Spleen (tissue), 11 donors: ENCODE measurements around the gene UBE2G1. TPM values are rescaled to one million over a fixed set of nuclear protein-coding genes. Genes with fewer than 3 reads are reported as not detected.

ENCODE experiments used
- DNase-seq: peaks from one replicate; pipeline ENCODE4 v3.0.0-alpha.2; 2020
- H3K27ac ChIP-seq, 8 donors: fragments of 200-600 bp; sonication (generic) in 7 of 8; 1 replicate in 4 of 8; 2 replicates in 4 of 8; pipeline versions ENCODE4 v1.5.0 to v1.8.0; 2016 to 2021; ENCODE audit warnings: inconsistent platforms in 4 of 8, mild to moderate bottlenecking in 4 of 8, moderate library complexity in 1 of 8
- H3K27me3 ChIP-seq, 7 donors: fragments of 200-600 bp; sonication (generic) in 6 of 7; replicated peaks in 1 of 7; 1 replicate in 4 of 7; 2 replicates in 3 of 7; pipeline versions ENCODE4 v1.5.0 to v1.8.0; 2016 to 2021; ENCODE audit warnings: inconsistent platforms in 3 of 7, mild to moderate bottlenecking in 1 of 7
- H3K36me3 ChIP-seq, 6 donors: fragments of 200-600 bp; sonication (generic) in 5 of 6; 1 replicate in 4 of 6; 2 replicates in 2 of 6; pipeline versions ENCODE4 v1.5.0 to v1.8.0; 2016 to 2021; ENCODE audit warnings: inconsistent platforms in 2 of 6
- H3K4me1 ChIP-seq, 6 donors: fragments of 200-600 bp; sonication (generic) in 5 of 6; 1 replicate in 3 of 6; 2 replicates in 3 of 6; pipeline versions ENCODE4 v1.5.0 to v1.8.0; 2016 to 2021; ENCODE audit warnings: inconsistent platforms in 3 of 6
- H3K4me3 ChIP-seq, 8 donors: fragments of 200-600 bp; sonication (generic) in 7 of 8; 1 replicate in 4 of 8; 2 replicates in 4 of 8; pipeline versions ENCODE4 v1.5.0 to v1.8.0; 2016 to 2021; ENCODE audit warnings: inconsistent platforms in 4 of 8, mild to moderate bottlenecking in 4 of 8, moderate library complexity in 2 of 8
- H3K9me3 ChIP-seq, 8 donors: fragments of 200-600 bp; sonication (generic) in 7 of 8; 1 replicate in 4 of 8; 2 replicates in 4 of 8; pipeline versions ENCODE4 v1.5.0 to v1.8.0; 2016 to 2021; ENCODE audit warnings: inconsistent platforms in 4 of 8
- CTCF ChIP-seq, 11 experiments: fragments of 200-600 bp in 7 of 11; fragments of 450-650 bp in 4 of 11; sonication (generic) in 4 of 11; IDR thresholded peaks in 8 of 11; conservative IDR thresholded peaks in 3 of 11; 1 replicate in 7 of 11; 2 replicates in 4 of 11; pipeline versions ENCODE4 v1.4.0 to v1.8.0; 2016 to 2021; ENCODE audit warnings: antibody characterized with exemption in 11 of 11, inconsistent platforms in 4 of 11, mild to moderate bottlenecking in 1 of 11
- POLR2A ChIP-seq, 3 donors: fragments of 450-650 bp; IDR thresholded peaks; one replicate each; pipeline ENCODE4 v1.5.1; 2017; ENCODE audit warnings: antibody characterized with exemption in 3 of 3, mild to moderate bottlenecking in 1 of 3
- POLR2AphosphoS5 ChIP-seq, 3 donors: sonication (generic); formaldehyde crosslinking; IDR thresholded peaks; one replicate each; pipeline ENCODE4 v1.5.1; 2017; ENCODE audit warnings: antibody characterized with exemption in 3 of 3
- WGBS, 5 donors: extraction: QIAGEN DNeasy Blood & Tissue Kit in 3 of 5; methylation state at CpG; one replicate each; pipeline versions ENCODE4 v1.1.5 to v1.1.7; 2013 to 2018; 5-methylcytosine and 5-hydroxymethylcytosine counted together
- intact Hi-C: fragments of 100-400 bp; cut with DNase I; formaldehyde crosslinking; loops from one replicate; pipeline ENCODE4 v1.15.0; 2023; ENCODE audit warnings: low total_unique reads
- polyA plus RNA-seq, 3 donors: library from polyadenylated mRNA; stranded (reverse); fragments of 200-250 nt; gene quantifications; one replicate each; pipeline ENCODE4 v1.2.1, GENCODE V29; 2013
- total RNA-seq, 7 donors: library from RNA; depleted of rRNA in 3 of 7; stranded (reverse); fragments of >200 nt in 3 of 7; fragmentation: NEBNext Ultra II Directional in 4 of 7; extraction: Animal tissue kit (Norgen Biotek cat#: 25700) in 4 of 7; gene quantifications; one replicate each; pipeline versions ENCODE4 v1.1.0 to v1.2.1, GENCODE V29; 2016 to 2021
- donor health status: healthy with polysubstance abuse.
- donor health status: DM: no; HTN: no; CAD: no; lungs with moderate emphysema.
- donor health status: DM: no; HTN: no; CAD: no.
- donor health status: Bipolar disorder and iron deficiency.
- donor health status: healthy.
- donor health status: DM: no; HTN: no; CAD: no.
- donor health status: DM: yes; HTN: yes; CAD: no.

The UBE2G1 gene
- total and polyA plus RNA-seq, 10 donors = 10.7 to 59.7 (median 54.1) TPM

DNA sequence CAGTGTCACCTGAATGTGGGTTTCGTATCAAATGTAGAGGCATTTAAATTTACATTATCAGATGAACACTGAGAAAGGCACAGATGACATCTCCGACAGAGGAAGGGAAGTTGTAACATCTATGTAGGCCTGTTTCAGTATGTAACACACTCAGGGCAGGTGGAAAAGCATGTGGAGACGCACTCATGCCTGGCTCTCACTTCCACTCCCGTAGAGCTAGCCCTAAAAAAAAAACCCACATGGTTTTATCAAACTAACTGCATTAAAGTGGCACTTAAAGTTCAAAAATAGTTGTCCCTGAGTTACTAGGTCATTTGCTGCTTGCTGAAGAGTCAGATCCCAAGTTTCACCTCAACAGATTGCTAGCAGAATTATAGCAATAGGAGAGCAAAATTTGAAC is 96.6 kb downstream of the UBE2G1 start:
- Histone ChIP-seq H3K9me3 (no peaks in the 10 kb centered on the region), H3K27me3 (no peaks in the 10 kb centered on the region), H3K4me3 (no peak overlapping the region), H3K4me1 (peaks cover 0 to 15% (median 2%) of the 10 kb centered on the region in 6 donors), H3K27ac (no peak overlapping the region), H3K36me3 (peaks cover 0 to 65% (median 8%) of the 10 kb centered on the region in 6 donors)
- no peak for TF ChIP-seq CTCF (IDR thresholded peaks at IDR 0.05 in 8 of 11, conservative IDR thresholded peaks at IDR 0.05 in 3 of 11)
- TF ChIP-seq POLR2AphosphoS5 (IDR thresholded peaks at IDR 0.05) = no peak
- no peak for TF ChIP-seq POLR2A (IDR thresholded peaks at IDR 0.05)
- no peak for DNase-seq
- intact Hi-C loops = no loop called here
- 83 to 93% (median 91%) methylated on average over 4 of the region's 4 CpGs for WGBS, 5 donors

GRCh38 chr17:4267402-4267801 is 99.1 kb downstream of the UBE2G1 start:
- Histone ChIP-seq H3K4me3 (no peak overlapping the region), H3K4me1 (peaks cover 12 to 23% (median 17%) of the 10 kb centered on the region in 6 donors), H3K9me3 (no peaks in the 10 kb centered on the region), H3K27ac (no peak overlapping the region), H3K36me3 (peaks cover 0 to 49% (median 8%) of the 10 kb centered on the region in 6 donors), H3K27me3 (no peaks in the 10 kb centered on the region)
- TF ChIP-seq POLR2AphosphoS5 (IDR thresholded peaks at IDR 0.05) (peak in 1 of 3 donors; percentile 23), CTCF (IDR thresholded peaks at IDR 0.05 in 8 of 11, conservative IDR thresholded peaks at IDR 0.05 in 3 of 11) (no peak)
- no peak for DNase-seq
- intact Hi-C loops = no loop called here
- WGBS, 5 donors = 91 to 98% (median 95%) methylated on average over 8 of the region's 8 CpGs

DNA sequence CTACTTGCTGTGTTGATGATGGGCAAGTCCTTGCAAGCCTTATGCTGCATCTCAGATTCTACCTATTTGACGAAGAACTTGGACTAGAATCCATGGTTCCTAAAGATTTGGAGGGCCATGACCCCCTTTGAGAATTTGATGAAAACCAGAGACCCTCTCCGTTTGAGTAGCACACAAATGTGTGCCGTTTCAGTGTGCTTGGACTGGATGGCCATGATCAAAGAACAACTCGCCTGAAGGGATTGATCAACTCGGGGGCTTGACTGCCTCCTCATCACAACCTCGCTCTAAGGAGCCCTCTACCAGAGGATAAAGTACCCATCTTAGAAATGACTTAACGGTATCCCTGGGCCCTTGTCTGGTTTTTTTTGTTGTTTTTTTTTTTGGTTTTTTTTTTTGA is 99.9 kb downstream of the UBE2G1 start:
- intact Hi-C loops = no loop called here
- no peak overlapping the region for H3K27ac ChIP-seq
- no peaks in the 10 kb centered on the region for H3K27me3 ChIP-seq
- H3K9me3 ChIP-seq = no peaks in the 10 kb centered on the region
- TF ChIP-seq POLR2AphosphoS5 (IDR thresholded peaks at IDR 0.05) = no peak
- no peak for TF ChIP-seq CTCF (IDR thresholded peaks at IDR 0.05 in 8 of 11, conservative IDR thresholded peaks at IDR 0.05 in 3 of 11)
- TF ChIP-seq POLR2A (IDR thresholded peaks at IDR 0.05) = no peak
- DNase-seq = no peak
- H3K4me3 ChIP-seq = no peak overlapping the region
- peaks cover 0 to 48% (median 6%) of the 10 kb centered on the region in 6 donors for H3K36me3 ChIP-seq
- WGBS, 5 donors = 81 to 92% (median 88%) methylated on average over 7 of the region's 7 CpGs
- peaks cover 19 to 29% (median 25%) of the 10 kb centered on the region in 6 donors for H3K4me1 ChIP-seq

GRCh38 chr17:4263282-4264215 is 102.9 kb downstream of the UBE2G1 start, which contains the start of gene ANKFY1:
ANKFY1 (minus strand) TSS chr17:4263979; CDS start chr17:4263941, 38 bp downstream.
- 0% methylated on average over 29 to 85 of the region's 85 CpGs for WGBS, 5 donors
- H3K9me3 ChIP-seq = peaks cover 0 to 14% (median 11%) of the 10 kb centered on the region in 8 donors
- TF ChIP-seq POLR2A (IDR thresholded peaks at IDR 0.05) (peak in 2 of 3 donors; percentile 22 to 56), CTCF (IDR thresholded peaks at IDR 0.05 in 8 of 11, conservative IDR thresholded peaks at IDR 0.05 in 3 of 11) (peak in 7 of 11 experiments; percentile 12 to 60 (median 49)), POLR2AphosphoS5 (IDR thresholded peaks at IDR 0.05) (peak; percentile 96 to 97 (median 96))
- H3K4me1 ChIP-seq = peaks cover 19 to 40% (median 33%) of the 10 kb centered on the region in 6 donors
- H3K36me3 ChIP-seq = peaks cover 0 to 46% (median 2%) of the 10 kb centered on the region in 6 donors
- peak within 1 kb of the TSS; percentile 94 to 99 (median 98) for H3K4me3 ChIP-seq
- DNase-seq = peak; percentile 99
- intact Hi-C loops = no loop called here
- H3K27me3 ChIP-seq = no peaks in the 10 kb centered on the region
- H3K27ac ChIP-seq = peak within 1 kb of the TSS; percentile 76 to 93 (median 87)
